Osteoblast (primary cell): ENCODE data around the gene DCAKD. TPM values are rescaled to one million over a fixed set of nuclear protein-coding genes. Genes with fewer than 3 reads are reported as not detected.
A peak's percentile ranks its signal among the peaks of the same experiment; 100 is the strongest.
"Not testable (repeated sequence)": the region's sequence is repeated elsewhere in the genome, so short reads cannot be mapped to it uniquely, and the experiment has no call there.

Source experiments
- DNase-seq: peaks from one replicate; pipeline ENCODE4 v3.0.0; 2011; ENCODE audit warnings: low spot score, mixed read lengths; ENCODE audit not compliant: insufficient read length; ENCODE audit errors: missing footprints
- H2AFZ ChIP-seq: 2 replicates; pipeline ENCODE4 v1.6.0; 2011; ENCODE audit warnings: mild to moderate bottlenecking, low read length
- H3K27ac ChIP-seq: 2 replicates; pipeline ENCODE4 v1.5.1; 2011; ENCODE audit warnings: mild to moderate bottlenecking, low read depth, low read length, moderate library complexity
- H3K27me3 ChIP-seq: 2 replicates; pipeline ENCODE4 v1.6.0; 2012; ENCODE audit warnings: mild to moderate bottlenecking, control low read depth, inconsistent platforms, low read length, moderate library complexity; ENCODE audit not compliant: insufficient read depth
- H3K36me3 ChIP-seq: 2 replicates; pipeline ENCODE4 v1.5.1; 2011; ENCODE audit warnings: mild to moderate bottlenecking, low read length, control low read depth, moderate library complexity; ENCODE audit not compliant: insufficient read depth
- H3K4me1 ChIP-seq: 2 replicates; pipeline ENCODE4 v1.5.1; 2011; ENCODE audit warnings: mild to moderate bottlenecking, low read length, control low read depth, moderate library complexity; ENCODE audit not compliant: insufficient read depth
- H3K4me2 ChIP-seq: 2 replicates; pipeline ENCODE4 v1.6.0; 2011; ENCODE audit warnings: mild to moderate bottlenecking, low read length; ENCODE audit not compliant: insufficient read depth
- H3K4me3 ChIP-seq: fragments of 200-600 bp; sonication (generic); 3 replicates; pipeline ENCODE4 v1.5.1; 2012; ENCODE audit warnings: mild to moderate bottlenecking, low read length, inconsistent platforms; ENCODE audit not compliant: insufficient read depth
- H3K79me2 ChIP-seq: 2 replicates; pipeline ENCODE4 v1.6.0; 2012; ENCODE audit warnings: mild to moderate bottlenecking, low read length, control low read depth, inconsistent platforms; ENCODE audit not compliant: insufficient read depth
- H3K9me3 ChIP-seq: 2 replicates; pipeline ENCODE4 v1.5.1; 2011; ENCODE audit warnings: low read depth, low read length, control low read depth
- H4K20me1 ChIP-seq: 2 replicates; pipeline ENCODE4 v1.6.0; 2012; ENCODE audit warnings: mild to moderate bottlenecking, low read length, control low read depth; ENCODE audit not compliant: insufficient read depth
- CTCF ChIP-seq: IDR thresholded peaks from 2 replicates; pipeline ENCODE4 v1.5.1; 2011; ENCODE audit warnings: mild to moderate bottlenecking, low read depth, low read length, moderate library complexity; ENCODE audit errors: extremely low read depth
- total RNA-seq: library from RNA; depleted of rRNA; stranded (reverse); fragments of >200 nt; gene quantifications from 2 replicates; pipeline ENCODE4 v1.2.3, GENCODE V29; 2012

Gene DCAKD
- total RNA-seq, 1 donor: 39.1 TPM

- peak overlapping the region; percentile 89 for H3K4me3 ChIP-seq
- no peak for TF ChIP-seq CTCF
- H3K9me3 ChIP-seq: no peaks in the 10 kb centered on the region
- H3K36me3 ChIP-seq: peaks cover 6% of the 10 kb centered on the region
- peak overlapping the region; percentile 81 for H3K4me2 ChIP-seq
- peak overlapping the region; percentile 93 for H2AFZ ChIP-seq
- H4K20me1 ChIP-seq: peaks cover 12% of the 10 kb centered on the region
- DNase-seq: peak; percentile 91
- H3K79me2 ChIP-seq: peaks cover 59% of the 10 kb centered on the region
- peaks cover 23% of the 10 kb centered on the region for H3K4me1 ChIP-seq
- H3K27ac ChIP-seq: peak overlapping the region; percentile 97
- H3K27me3 ChIP-seq: no peaks in the 10 kb centered on the region
These were observed 9.0 kb upstream of the DCAKD start for GRCh38 chr17:45060382-45060796.

- Histone ChIP-seq H3K27ac (peak overlapping the region; percentile 39), H2AFZ (peak overlapping the region; percentile 90), H3K9me3 (no peaks in the 10 kb centered on the region), H3K79me2 (peaks cover 38% of the 10 kb centered on the region), H3K27me3 (no peaks in the 10 kb centered on the region), H3K36me3 (no peaks in the 10 kb centered on the region), H3K4me3 (peak overlapping the region; percentile 74), H3K4me1 (peaks cover 23% of the 10 kb centered on the region), H3K4me2 (peak overlapping the region; percentile 87), H4K20me1 (no peaks in the 10 kb centered on the region)
- TF ChIP-seq CTCF: no peak
- peak; percentile 69 for DNase-seq
These were observed 780 bp upstream of the DCAKD start for GRCh38 chr17:45052052-45052772.

GRCh38 chr17:45051720-45052051, 254 bp upstream of the DCAKD start:
- peaks cover 27% of the 10 kb centered on the region for H3K4me1 ChIP-seq
- not testable (repeated sequence) for H3K36me3 ChIP-seq, H3K27me3 ChIP-seq, H3K27ac ChIP-seq, H3K9me3 ChIP-seq, DNase-seq, H3K4me3 ChIP-seq, H3K4me2 ChIP-seq, H4K20me1 ChIP-seq, H2AFZ ChIP-seq
- peaks cover 42% of the 10 kb centered on the region for H3K79me2 ChIP-seq

GRCh38 chr17:45050481-45051059, 862 bp downstream of the DCAKD start:
- peaks cover 30% of the 10 kb centered on the region for H3K4me1 ChIP-seq
- H3K4me2 ChIP-seq: peak overlapping the region; percentile 98
- H4K20me1 ChIP-seq: no peaks in the 10 kb centered on the region
- H3K4me3 ChIP-seq: peak overlapping the region; percentile 78
- no peaks in the 10 kb centered on the region for H3K27me3 ChIP-seq
- no peak for TF ChIP-seq CTCF
- no peaks in the 10 kb centered on the region for H3K9me3 ChIP-seq
- no peaks in the 10 kb centered on the region for H3K36me3 ChIP-seq
- peak; percentile 88 for DNase-seq
- H3K27ac ChIP-seq: peak overlapping the region; percentile 90
- peaks cover 50% of the 10 kb centered on the region for H3K79me2 ChIP-seq
- peak overlapping the region; percentile 89 for H2AFZ ChIP-seq
